Measurements from ENCODE around the gene SNX18.

The SNX18 gene

GRCh38 chr5:54541823-54542783 lies 24.5 kb downstream of the SNX18 start:
- no peak for DNase-seq (ENCODE audit: low spot score)

GRCh38 chr5:54544044-54544443 lies 26.5 kb downstream of the SNX18 start:
- no peak for DNase-seq (ENCODE audit: low spot score)

DNA sequence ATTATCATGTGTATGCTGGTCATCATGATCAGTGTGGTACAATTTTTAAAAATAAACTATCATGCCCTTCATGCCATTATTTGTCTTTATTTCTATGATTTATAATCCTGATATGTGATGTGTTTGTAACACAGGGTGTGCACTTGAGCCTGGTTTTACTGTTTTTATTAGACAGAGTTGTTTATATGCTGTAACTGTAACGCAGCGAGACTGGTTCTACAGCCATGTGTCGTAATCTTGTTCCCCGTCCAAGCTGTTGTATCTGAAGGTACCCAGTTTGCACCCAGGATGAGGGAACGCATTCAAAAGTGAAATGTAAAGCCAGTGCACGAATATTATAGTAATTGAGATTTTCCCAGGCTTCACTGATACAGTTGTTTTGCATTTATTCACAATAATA lies 28.2 kb downstream of the SNX18 start:
- no peak for DNase-seq (ENCODE audit: low spot score)

DNA sequence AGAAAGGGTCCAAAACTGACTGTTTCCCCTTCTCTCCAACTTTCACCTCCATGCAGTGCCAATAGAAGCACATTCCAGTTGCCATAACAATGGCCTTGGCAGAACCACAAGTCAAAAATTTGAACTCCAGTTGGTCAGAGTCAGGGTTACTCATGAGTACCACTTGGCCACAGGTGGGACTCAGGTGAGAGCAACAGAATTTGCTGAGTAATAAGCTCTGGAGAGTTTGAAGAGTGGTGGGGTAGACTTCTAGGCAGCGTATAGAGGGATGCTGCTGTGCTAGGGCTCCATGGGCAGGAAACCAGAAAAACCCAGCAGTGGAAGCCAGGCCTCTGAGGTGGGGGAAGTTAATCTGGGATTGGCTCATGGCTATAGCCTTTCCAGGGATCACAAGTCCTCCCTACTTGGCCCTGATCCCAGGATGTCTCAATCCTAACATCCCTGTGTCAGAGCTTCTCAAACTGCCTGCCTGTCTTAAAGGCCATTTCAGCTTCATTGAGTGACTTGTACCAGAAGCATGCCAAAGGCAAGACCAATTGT lies 30.2 kb downstream of the SNX18 start:
- DNase-seq (ENCODE audit: low spot score): no peak

- no peak for DNase-seq (ENCODE audit: low spot score)
These were observed 31.0 kb downstream of the SNX18 start for GRCh38 chr5:54548565-54548964.

- no peak for DNase-seq (ENCODE audit: low spot score)
These were observed 33.7 kb downstream of the SNX18 start for GRCh38 chr5:54551292-54551691.

DNA sequence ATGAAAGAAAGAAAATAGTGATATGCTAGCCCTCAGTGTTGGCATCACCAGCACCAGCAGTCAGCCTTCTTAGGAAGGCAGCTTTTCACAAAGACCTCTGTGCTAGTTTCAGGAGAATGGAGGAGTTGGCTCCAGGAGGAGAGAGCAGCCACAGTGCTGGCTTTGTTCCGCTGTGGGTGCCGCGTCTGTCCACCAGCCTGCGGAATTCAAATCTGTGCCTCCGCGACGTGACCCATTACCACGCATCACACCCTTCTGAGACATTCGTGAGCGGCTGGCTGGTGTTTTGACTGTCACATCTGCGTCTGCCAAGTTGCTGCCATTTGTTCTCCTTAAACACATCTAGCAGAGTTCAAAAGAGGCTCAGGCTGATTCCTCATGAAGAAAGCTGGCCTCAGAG lies 34.4 kb downstream of the SNX18 start:
- no peak for DNase-seq (ENCODE audit: low spot score)

DNA sequence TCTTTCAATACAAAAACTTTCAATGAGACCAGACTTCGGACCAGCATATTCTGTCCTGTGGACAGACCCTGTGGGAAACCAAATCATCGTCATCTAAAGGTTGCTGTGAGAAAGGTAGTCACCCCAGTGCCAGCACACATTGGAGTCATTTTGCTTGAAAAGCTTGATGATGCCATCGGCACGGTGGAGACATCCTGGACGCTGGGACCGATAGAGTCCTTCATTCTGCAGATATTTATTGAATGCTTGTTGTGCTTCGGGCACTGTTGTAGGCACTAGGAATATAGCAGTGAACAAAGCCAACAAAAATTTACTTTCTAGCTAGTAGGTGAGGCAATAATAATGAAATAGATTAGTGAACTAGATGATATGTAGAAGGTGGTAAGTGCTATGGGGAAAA lies 34.9 kb downstream of the SNX18 start:
- no peak for DNase-seq (ENCODE audit: low spot score)

- DNase-seq (ENCODE audit: low spot score): no peak
These were observed 36.2 kb downstream of the SNX18 start for GRCh38 chr5:54553659-54554207.

DNA sequence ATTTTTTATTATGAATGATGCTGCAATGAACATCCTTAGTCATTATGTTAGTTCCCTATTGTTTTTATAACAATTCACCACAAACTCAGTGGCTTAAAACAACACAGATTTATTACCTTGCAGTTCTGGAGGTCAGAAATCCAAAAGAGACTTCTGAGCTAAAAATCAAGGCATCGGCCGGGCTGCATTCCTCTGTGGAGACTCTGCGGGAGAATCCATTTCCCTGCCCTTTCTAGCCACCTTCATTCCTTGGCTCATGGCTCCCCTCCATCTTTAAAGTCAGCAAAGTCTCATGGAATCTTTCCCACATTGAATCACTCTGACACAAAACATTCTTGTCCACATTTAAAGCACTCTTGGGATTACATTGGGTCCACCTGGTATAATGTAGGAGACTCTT lies 38.6 kb downstream of the SNX18 start:
- no peak for DNase-seq (ENCODE audit: low spot score)

GRCh38 chr5:54558362-54558761 lies 40.8 kb downstream of the SNX18 start:
- DNase-seq (ENCODE audit: low spot score): no peak

DNA sequence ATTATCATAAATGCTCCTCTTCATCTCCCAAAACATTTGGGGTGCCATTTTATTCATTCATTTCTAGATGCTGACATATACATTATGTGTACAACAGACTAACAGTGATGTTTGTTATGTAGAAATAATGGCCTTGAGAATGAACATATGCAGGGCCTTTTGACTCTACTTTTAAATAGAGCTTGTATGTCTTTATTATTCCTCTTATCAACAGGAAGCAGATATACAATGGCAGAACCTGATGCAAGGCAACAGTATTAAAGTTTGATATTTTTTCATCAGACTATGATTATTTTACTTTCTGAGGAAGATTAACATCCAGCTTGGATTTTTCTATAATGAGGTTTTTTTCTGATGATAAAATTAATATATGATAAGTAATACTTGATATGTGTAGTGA lies 44.1 kb downstream of the SNX18 start:
- DNase-seq (ENCODE audit: low spot score): no peak

DNA sequence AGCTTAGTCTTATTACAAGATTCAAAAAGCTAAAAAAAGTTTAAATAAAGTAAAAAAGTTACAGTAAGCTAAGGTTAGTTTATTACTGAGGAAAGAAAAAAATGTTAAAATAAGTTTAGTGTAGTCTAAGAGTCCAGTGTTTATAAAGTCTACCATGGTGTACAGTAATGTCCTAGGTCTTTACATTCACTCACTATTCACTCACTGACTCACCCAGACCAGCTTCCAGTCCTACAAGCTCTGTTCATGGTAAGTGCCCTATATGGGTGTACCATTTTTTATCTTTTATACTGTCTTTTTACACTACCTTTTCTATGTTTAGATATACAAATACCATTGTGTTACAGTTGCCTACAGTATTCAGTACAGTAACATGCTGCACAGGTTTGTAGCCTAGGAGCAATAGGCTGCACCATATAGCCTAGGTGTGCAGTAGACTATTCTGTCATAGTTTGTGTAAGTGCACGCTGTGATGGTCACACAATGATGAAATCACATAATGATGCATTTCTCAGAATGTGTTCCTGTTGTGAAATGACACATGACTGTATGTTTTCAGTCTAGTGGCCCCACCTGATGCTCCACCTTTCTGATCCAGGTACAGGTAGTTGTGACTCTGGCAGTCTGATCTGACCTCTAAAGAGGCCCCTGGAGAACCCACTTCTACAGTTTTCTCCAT lies 45.7 kb downstream of the SNX18 start:
- no peak for DNase-seq (ENCODE audit: low spot score)

- DNase-seq (ENCODE audit: low spot score): no peak
These were observed 50.4 kb downstream of the SNX18 start for GRCh38 chr5:54567996-54568395.

- no peak for DNase-seq (ENCODE audit: low spot score)
These were observed 53.4 kb downstream of the SNX18 start for GRCh38 chr5:54570916-54571315.

DNA sequence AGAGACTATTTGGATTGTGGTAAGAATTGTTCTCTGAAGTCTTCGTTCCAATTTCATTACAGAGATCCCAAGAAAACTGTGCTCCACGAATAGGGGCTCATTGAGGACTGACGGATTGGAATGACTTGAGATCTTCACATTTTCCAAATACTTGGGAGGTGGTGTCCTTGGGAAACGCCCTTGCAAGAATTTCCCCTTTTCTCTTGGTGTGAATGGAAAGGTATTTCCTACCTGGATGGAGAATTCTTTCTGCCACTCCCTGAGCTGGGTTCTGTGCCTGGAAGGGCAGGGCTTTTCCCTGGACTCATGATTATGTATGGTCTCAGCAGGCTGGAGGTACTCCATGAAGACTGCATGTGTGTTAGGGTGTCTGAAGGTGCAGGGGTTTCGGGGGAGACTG lies 53.9 kb downstream of the SNX18 start:
- no peak for DNase-seq (ENCODE audit: low spot score)

GRCh38 chr5:54573812-54574489 lies 56.4 kb downstream of the SNX18 start:
- no peak for DNase-seq (ENCODE audit: low spot score)

GRCh38 chr5:54577528-54577927 lies 60.0 kb downstream of the SNX18 start:
- no peak for DNase-seq (ENCODE audit: low spot score)

GRCh38 chr5:54577937-54578653 lies 60.5 kb downstream of the SNX18 start:
- DNase-seq (ENCODE audit: low spot score): no peak

DNA sequence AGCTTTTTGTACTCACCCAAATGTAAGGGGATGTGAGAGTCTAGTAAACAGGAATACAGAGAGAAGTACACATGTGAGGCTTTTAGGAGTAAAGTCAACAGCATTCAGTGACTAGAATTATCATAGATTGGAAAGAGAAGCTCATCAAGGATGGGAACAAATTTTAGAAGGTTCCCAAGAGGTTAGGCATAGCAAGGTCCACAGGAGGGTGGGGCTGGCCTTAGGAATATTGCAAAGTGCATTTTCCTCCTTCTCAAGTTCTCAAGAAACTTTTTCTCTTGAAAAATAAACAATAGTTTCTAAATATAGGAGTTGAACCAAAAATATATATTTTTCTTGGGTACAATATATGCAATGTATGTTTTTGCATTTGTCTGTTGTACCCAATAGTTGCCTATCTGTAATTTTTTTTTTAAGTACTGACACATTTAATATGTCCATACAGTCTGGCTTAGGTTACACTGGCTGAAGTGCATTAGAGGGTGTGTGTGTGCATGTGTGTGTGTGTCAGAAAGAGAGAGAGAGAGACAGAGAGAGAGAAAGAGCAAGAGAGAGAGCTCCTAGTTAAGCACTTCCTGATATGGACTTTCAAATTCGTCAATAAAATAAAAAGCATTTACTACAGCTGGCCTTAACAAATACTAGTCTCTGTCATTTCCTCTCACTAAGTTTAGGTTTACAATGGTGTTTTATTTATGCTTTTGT lies 62.2 kb downstream of the SNX18 start:
- DNase-seq (ENCODE audit: low spot score): no peak
